B cell (primary cell): ENCODE data around the gene FBXO44. TPM values are rescaled to one million over a fixed set of nuclear protein-coding genes. Genes with fewer than 3 reads are reported as not detected.

ENCODE experiments used
- ATAC-seq: fragments of 200-7000 bp; cut with Tn5 transposase; one replicate; pipeline ENCODE4 v1.10.0; 2021; ENCODE audit warnings: low read depth, mild to moderate bottlenecking, moderate number of reproducible peaks, moderate library complexity
- CTCF ChIA-PET: fragments of 350-600 bp; sonication (Branson Sonifier 250); formaldehyde crosslinking; loops from one replicate; lab custom pipeline; 2021; ENCODE audit warnings: antibody characterized with exemption, inconsistent platforms; lab: Charles Lee
- POLR2A ChIA-PET: fragments of 350-600 bp; sonication (Branson Sonifier 250); formaldehyde crosslinking; loops from one replicate; lab custom pipeline; 2021; ENCODE audit warnings: antibody characterized with exemption; lab: Charles Lee
- DNase-seq: peaks from one replicate; pipeline ENCODE4 v3.0.0; 2013
- H2AFZ ChIP-seq: 2 replicates; pipeline ENCODE4 v1.6.1; 2012; ENCODE audit warnings: mild to moderate bottlenecking, low read depth, low read length; ENCODE audit not compliant: insufficient read depth, poor library complexity, severe bottlenecking
- H3K27ac ChIP-seq, 2 donors: 1 replicate in 1 of 2; 2 replicates in 1 of 2; pipeline ENCODE4 v1.5.1; 2012 to 2013; ENCODE audit warnings: low read length in 2 of 2, mild to moderate bottlenecking in 2 of 2, moderate library complexity in 1 of 2
- H3K27me3 ChIP-seq, 4 experiments: fragments of 200-600 bp in 1 of 4; sonication (generic) in 1 of 4; replicated peaks in 1 of 4; 1 replicate in 2 of 4; 2 replicates in 2 of 4; pipeline versions ENCODE4 v1.6.1 to v1.7.0; 2013 to 2016; ENCODE audit warnings: low read length in 3 of 4, mild to moderate bottlenecking in 2 of 4, mixed read lengths in 1 of 4, moderate library complexity in 1 of 4; ENCODE audit not compliant: insufficient read depth in 4 of 4, control insufficient read depth in 3 of 4; ENCODE audit errors: control extremely low read depth in 1 of 4
- H3K36me3 ChIP-seq, 2 experiments: replicated peaks in 1 of 2; 1 replicate in 1 of 2; 2 replicates in 1 of 2; pipeline versions ENCODE4 v1.6.1 to v1.7.1; 2013; ENCODE audit warnings: low read length in 1 of 2; ENCODE audit not compliant: insufficient read depth in 2 of 2, control insufficient read depth in 1 of 2; ENCODE audit errors: control extremely low read depth in 1 of 2, extremely low read depth in 1 of 2
- H3K4me1 ChIP-seq, 2 donors: fragments of 200-600 bp in 1 of 2; sonication (generic) in 1 of 2; 1 replicate in 1 of 2; 2 replicates in 1 of 2; pipeline versions ENCODE4 v1.5.1 to v1.6.1; 2013 to 2017; ENCODE audit warnings: low read length in 2 of 2; ENCODE audit not compliant: control insufficient read depth in 2 of 2, insufficient read depth in 2 of 2
- H3K4me2 ChIP-seq: replicated peaks from 2 replicates; pipeline ENCODE3; 2012; ENCODE audit warnings: mild to moderate bottlenecking, low read depth, low read length; ENCODE audit not compliant: poor library complexity, severe bottlenecking
- H3K4me3 ChIP-seq, 5 experiments: fragments of 200-600 bp in 1 of 5; sonication (generic) in 1 of 5; 1 replicate in 3 of 5; 2 replicates in 2 of 5; pipeline versions ENCODE4 v1.5.1 to v1.7.0; 2011 to 2016; ENCODE audit warnings: low read length in 4 of 5, mild to moderate bottlenecking in 4 of 5, low read depth in 2 of 5, control low read depth in 1 of 5, moderate library complexity in 1 of 5; ENCODE audit not compliant: insufficient read depth in 1 of 5; ENCODE audit errors: control extremely low read depth in 1 of 5, extremely low read depth in 1 of 5
- H3K79me2 ChIP-seq: fragments of 200-600 bp; sonication (generic); one replicate; pipeline ENCODE4 v1.6.0; 2016; ENCODE audit warnings: low read length; ENCODE audit not compliant: control insufficient read depth, insufficient read depth
- H3K9ac ChIP-seq: fragments of 200-600 bp; sonication (generic); 2 replicates; pipeline ENCODE4 v1.6.1; 2017; ENCODE audit warnings: mild to moderate bottlenecking, low read length, moderate library complexity
- H3K9me3 ChIP-seq, 3 donors: one replicate each; pipeline versions ENCODE4 v1.6.1 to v1.7.1; 2013; ENCODE audit warnings: low read length in 2 of 3; ENCODE audit not compliant: control insufficient read depth in 2 of 3, insufficient read depth in 1 of 3; ENCODE audit errors: control extremely low read depth in 1 of 3
- H4K20me1 ChIP-seq: 2 replicates; pipeline ENCODE4 v1.6.0; 2012; ENCODE audit warnings: mild to moderate bottlenecking, low read length; ENCODE audit not compliant: insufficient read depth, control insufficient read depth, poor library complexity, severe bottlenecking
- H3K27ac Mint-ChIP-seq: one replicate; pipeline ENCODE4 v1.8.0; 2021; ENCODE audit warnings: mixed read lengths
- H3K27me3 Mint-ChIP-seq: one replicate; pipeline ENCODE4 v1.8.0; 2021; ENCODE audit warnings: mixed read lengths
- H3K4me1 Mint-ChIP-seq: one replicate; pipeline ENCODE4 v1.8.0; 2021; ENCODE audit warnings: mixed read lengths
- H3K4me3 Mint-ChIP-seq: one replicate; pipeline ENCODE4 v1.8.0; 2021; ENCODE audit warnings: mixed read lengths
- H3K9me3 Mint-ChIP-seq: one replicate; pipeline ENCODE4 v1.8.0; 2022; ENCODE audit warnings: mixed read lengths; ENCODE audit not compliant: insufficient read depth
- EZH2 ChIP-seq: IDR thresholded peaks from 2 replicates; pipeline ENCODE4 v1.6.1; 2012; ENCODE audit warnings: borderline replicate concordance, low read depth, mild to moderate bottlenecking, moderate library complexity, low read length; ENCODE audit not compliant: insufficient read depth, poor library complexity, severe bottlenecking
- WGBS: methylation state at CpG from one replicate; pipeline ENCODE4 v1.1.5; 2013; ENCODE audit warnings: missing lambda C conversion rate; ENCODE audit not compliant: insufficient coverage; 5-methylcytosine and 5-hydroxymethylcytosine counted together
- intact Hi-C: fragments of 100-400 bp; cut with micrococcal nuclease; formaldehyde crosslinking; loops from one replicate; pipeline ENCODE4 v1.10.0; 2022
- polyA plus RNA-seq: library from polyadenylated mRNA; depleted of rRNA; stranded (reverse); fragments of >200 nt; gene quantifications from 2 replicates; pipeline ENCODE4 v1.2.3, GENCODE V29; 2012
- total RNA-seq, 2 donors: library from RNA; stranded (reverse); fragments of 120-200 nt in 1 of 2; gene quantifications; 1 replicate in 1 of 2; 2 replicates in 1 of 2; pipeline versions ENCODE4 v1.2.3 to v1.2.4, GENCODE V29; 2013 to 2022
- TF ChIP-seq, protein P1 (sequence below): fragments of 200-600 bp; IDR thresholded peaks from one replicate; pipeline ENCODE4 v1.8.0; 2022; ENCODE audit warnings: antibody characterized with exemption, mild to moderate bottlenecking

Gene FBXO44
- total and polyA plus RNA-seq, 2 donors (not counting 1 experiment from before 2014, with no cell fraction given): 61.5 to 101 TPM

DNA sequence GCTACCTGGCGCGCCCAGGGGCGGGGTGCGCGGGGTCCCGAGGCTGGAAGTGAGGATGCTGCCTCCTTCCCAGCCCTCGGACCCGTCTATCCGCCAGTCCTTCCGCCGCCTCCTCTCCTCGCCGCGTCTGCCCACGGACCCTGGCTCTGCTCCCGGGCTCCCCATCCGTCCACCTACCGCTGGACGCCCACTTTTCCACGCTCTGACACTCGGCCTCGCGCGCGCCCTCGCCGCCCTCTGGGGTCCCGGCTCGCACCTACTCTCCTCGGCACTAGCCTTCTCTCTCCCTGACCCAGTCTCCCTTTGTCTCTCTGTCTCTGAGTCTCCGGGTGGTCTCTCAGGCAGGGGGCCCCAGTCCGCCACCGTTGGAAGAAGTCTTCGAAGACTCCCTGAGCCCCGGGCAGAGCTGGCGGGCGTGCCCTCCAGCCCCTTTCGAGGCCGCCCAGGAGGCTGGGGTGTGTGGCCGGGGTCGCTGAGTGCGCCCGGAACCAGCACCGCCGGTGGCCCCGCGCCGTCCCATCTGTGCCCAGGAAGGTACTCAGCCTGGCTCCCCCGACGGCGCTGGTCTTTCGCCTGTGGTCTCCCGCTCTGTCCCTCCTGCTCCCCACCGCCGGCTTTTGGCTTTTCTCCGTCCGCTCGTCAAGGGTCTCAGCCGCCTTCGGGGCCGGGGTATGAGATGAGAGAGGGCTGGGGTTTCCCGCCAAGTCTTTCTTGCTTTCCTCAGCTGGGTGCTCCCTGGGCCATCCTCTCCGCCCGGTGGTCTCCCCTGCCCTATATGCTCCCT lies 37.4 kb downstream of the FBXO44 start:
- H3K27me3 ChIP-seq: peaks cover 0 to 48% (median 21%) of the 10 kb centered on the region in 4 experiments
- peak overlapping the region; percentile 76 for H3K4me3 Mint-ChIP-seq
- H3K27ac Mint-ChIP-seq: peak overlapping the region; percentile 32
- H3K4me3 ChIP-seq: no peak overlapping the region
- intact Hi-C loops: no loop called here
- H3K36me3 ChIP-seq: no peaks in the 10 kb centered on the region
- ChIA-PET CTCF (no interaction called here), POLR2A (no interaction called here)
- ATAC-seq (no peak), DNase-seq (no peak)
- 9% methylated on average over 55 of the region's 64 CpGs for WGBS
- TF ChIP-seq, protein P1, sequence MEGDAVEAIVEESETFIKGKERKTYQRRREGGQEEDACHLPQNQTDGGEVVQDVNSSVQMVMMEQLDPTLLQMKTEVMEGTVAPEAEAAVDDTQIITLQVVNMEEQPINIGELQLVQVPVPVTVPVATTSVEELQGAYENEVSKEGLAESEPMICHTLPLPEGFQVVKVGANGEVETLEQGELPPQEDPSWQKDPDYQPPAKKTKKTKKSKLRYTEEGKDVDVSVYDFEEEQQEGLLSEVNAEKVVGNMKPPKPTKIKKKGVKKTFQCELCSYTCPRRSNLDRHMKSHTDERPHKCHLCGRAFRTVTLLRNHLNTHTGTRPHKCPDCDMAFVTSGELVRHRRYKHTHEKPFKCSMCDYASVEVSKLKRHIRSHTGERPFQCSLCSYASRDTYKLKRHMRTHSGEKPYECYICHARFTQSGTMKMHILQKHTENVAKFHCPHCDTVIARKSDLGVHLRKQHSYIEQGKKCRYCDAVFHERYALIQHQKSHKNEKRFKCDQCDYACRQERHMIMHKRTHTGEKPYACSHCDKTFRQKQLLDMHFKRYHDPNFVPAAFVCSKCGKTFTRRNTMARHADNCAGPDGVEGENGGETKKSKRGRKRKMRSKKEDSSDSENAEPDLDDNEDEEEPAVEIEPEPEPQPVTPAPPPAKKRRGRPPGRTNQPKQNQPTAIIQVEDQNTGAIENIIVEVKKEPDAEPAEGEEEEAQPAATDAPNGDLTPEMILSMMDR: no peak
- no peak overlapping the region for H2AFZ ChIP-seq
- H3K79me2 ChIP-seq: no peaks in the 10 kb centered on the region
- H3K4me2 ChIP-seq: peak overlapping the region; percentile 77
- no peaks in the 10 kb centered on the region for H3K9me3 ChIP-seq
- H3K9ac ChIP-seq: no peak overlapping the region
- H3K27me3 Mint-ChIP-seq: peaks cover 54% of the 10 kb centered on the region
- no peaks in the 10 kb centered on the region for H3K9me3 Mint-ChIP-seq
- H3K27ac ChIP-seq: no peak overlapping the region
- no peaks in the 10 kb centered on the region for H4K20me1 ChIP-seq
- H3K4me1 Mint-ChIP-seq: peaks cover 24% of the 10 kb centered on the region
- peaks cover 24 to 26% of the 10 kb centered on the region in 2 donors for H3K4me1 ChIP-seq

DNA sequence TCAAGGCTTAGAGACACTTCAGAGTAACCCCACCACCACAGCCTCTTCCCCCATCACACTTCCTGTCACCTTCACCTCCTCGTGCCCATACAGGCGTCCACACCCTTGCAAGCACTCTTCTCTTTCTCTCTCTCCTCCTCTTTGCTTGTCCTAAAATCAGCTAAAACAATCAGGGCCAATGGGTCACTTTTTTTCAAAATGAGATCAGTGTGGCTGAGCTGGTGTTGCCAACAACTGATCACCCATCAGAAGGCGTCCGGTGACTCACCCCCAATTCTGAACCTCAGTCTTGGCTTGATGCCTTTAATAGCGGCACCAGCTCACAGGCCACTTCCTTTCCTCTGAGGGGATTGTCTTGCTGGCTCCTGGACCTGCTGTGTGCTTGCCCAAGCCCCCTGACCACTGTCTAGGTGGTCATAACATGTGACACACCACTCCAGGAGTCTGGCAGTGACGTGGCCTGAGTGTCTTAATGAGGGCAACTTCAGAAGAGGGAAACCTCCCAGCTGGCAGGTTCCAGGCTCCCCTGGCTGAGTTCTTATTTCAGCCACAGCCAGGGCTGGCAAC lies 38.4 kb downstream of the FBXO44 start:
- Histone ChIP-seq H3K27me3 (peaks cover 0 to 43% (median 21%) of the 10 kb centered on the region in 4 experiments), H2AFZ (no peak overlapping the region), H3K4me2 (no peak overlapping the region), H3K4me1 (peaks cover 24 to 26% of the 10 kb centered on the region in 2 donors), H3K27ac (no peak overlapping the region), H3K9ac (no peak overlapping the region), H3K9me3 (no peaks in the 10 kb centered on the region), H3K36me3 (no peaks in the 10 kb centered on the region), H3K79me2 (no peaks in the 10 kb centered on the region), H3K4me3 (no peak overlapping the region), H4K20me1 (no peaks in the 10 kb centered on the region)
- ChIA-PET CTCF (interaction anchor here (0.8 to 1.7 kb wide), 2 partner anchors 18 to 28 kb away, joined by 3 to 4 read pairs; no protein-coding TSS in a partner anchor), POLR2A (interaction anchor here (0.6 to 1.4 kb wide), 2 partner anchors 27 to 429 kb away, joined by 3 to 6 read pairs; no protein-coding TSS in a partner anchor)
- TF ChIP-seq, protein P1: no peak
- TF ChIP-seq EZH2: no peak
- Mint-ChIP-seq H3K27me3 (peaks cover 49% of the 10 kb centered on the region), H3K27ac (no peak overlapping the region), H3K4me3 (peak overlapping the region; percentile 47), H3K4me1 (peaks cover 24% of the 10 kb centered on the region), H3K9me3 (no peaks in the 10 kb centered on the region)
- ATAC-seq: no peak
- intact Hi-C loops: no loop called here
- 8% methylated on average over 6 of the region's 6 CpGs for WGBS
- DNase-seq: no peak
